Fibroblast of the conjunctiva (primary cell): ENCODE data around the gene TOR1B.
"Not testable (repeated sequence)": the region's sequence is repeated elsewhere in the genome, so short reads cannot be mapped to it uniquely, and the experiment has no call there.

ENCODE experiments used
- DNase-seq: peaks from one replicate; pipeline ENCODE4 v3.0.0-alpha.2; 2010; ENCODE audit warnings: low read depth

Gene TOR1B

GRCh38 chr9:129802833-129803675 is at the start of gene TOR1B:
TSS of gene TOR1B (plus strand) at chr9:129803184. CDS start at chr9:129803213, 29 bp downstream.
- peak; percentile 89 for DNase-seq

- DNase-seq = no peak
Measured at GRCh38 chr9:129755151-129755550, 47.8 kb upstream of the TOR1B start.

GRCh38 chr9:129756191-129756590 is 46.8 kb upstream of the TOR1B start:
- no peak for DNase-seq

- DNase-seq = no peak
Measured at GRCh38 chr9:129757045-129757444, 45.9 kb upstream of the TOR1B start.

GRCh38 chr9:129759319-129759718 is 43.7 kb upstream of the TOR1B start:
- no peak for DNase-seq

GRCh38 chr9:129759804-129760502 is 43.0 kb upstream of the TOR1B start:
- no peak for DNase-seq

- not testable (repeated sequence) for DNase-seq
Measured at GRCh38 chr9:129760784-129761183, 42.2 kb upstream of the TOR1B start.

GRCh38 chr9:129761293-129761900 is 41.6 kb upstream of the TOR1B start:
- DNase-seq = no peak

- peak; percentile 63 for DNase-seq
Measured at GRCh38 chr9:129761901-129762369, 41.0 kb upstream of the TOR1B start.

GRCh38 chr9:129762370-129762984 is 40.5 kb upstream of the TOR1B start:
- peak; percentile 96 for DNase-seq

- peak; percentile 77 for DNase-seq
Measured at GRCh38 chr9:129762985-129763926, 39.7 kb upstream of the TOR1B start.

GRCh38 chr9:129765764-129766317 is 37.1 kb upstream of the TOR1B start:
- DNase-seq = no peak

- DNase-seq = no peak
Measured at GRCh38 chr9:129768486-129768885, 34.5 kb upstream of the TOR1B start.

- DNase-seq = no peak
Measured at GRCh38 chr9:129769669-129770068, 33.3 kb upstream of the TOR1B start.

- DNase-seq = no peak
Measured at GRCh38 chr9:129770741-129771140, 32.2 kb upstream of the TOR1B start.

GRCh38 chr9:129773262-129774048 is 29.5 kb upstream of the TOR1B start:
- DNase-seq = no peak

- DNase-seq = no peak
Measured at GRCh38 chr9:129774791-129775447, 28.1 kb upstream of the TOR1B start.

GRCh38 chr9:129775448-129775798 is 27.6 kb upstream of the TOR1B start:
- no peak for DNase-seq

- DNase-seq = not testable (repeated sequence)
Measured at GRCh38 chr9:129776096-129776495, 26.9 kb upstream of the TOR1B start.

GRCh38 chr9:129776566-129776937 is 26.4 kb upstream of the TOR1B start:
- DNase-seq = no peak
